SK-N-SH (cell line): ENCODE measurements around the gene PEMT. TPM values are rescaled to one million over a fixed set of nuclear protein-coding genes. Genes with fewer than 3 reads are reported as not detected.

ENCODE experiments used
- CTCF ChIA-PET: fragments of 300-600, 350-600 bp; formaldehyde crosslinking; extraction: SDS; loops from one replicate; lab custom pipeline; 2021; lab: Yijun Ruan, JAX
- POLR2A ChIA-PET: fragments of 350-600 bp; sonication (Branson Sonifier 250); formaldehyde crosslinking; extraction: SDS; loops from one replicate; lab custom pipeline; 2020; ENCODE audit warnings: antibody characterized with exemption, inconsistent platforms; lab: Yijun Ruan, JAX
- DNase-seq: peaks from one replicate; pipeline ENCODE4 v3.0.0; 2012
- H2AFZ ChIP-seq: fragments of 200-600 bp; sonication (generic); 2 replicates; pipeline ENCODE4 v1.8.1; 2016; ENCODE audit warnings: antibody characterized with exemption, mild to moderate bottlenecking, low read depth
- H3F3A ChIP-seq: fragments of 200-600 bp; sonication (generic); replicated peaks from 2 replicates; pipeline ENCODE3; 2016; ENCODE audit warnings: antibody characterized with exemption, mild to moderate bottlenecking; ENCODE audit not compliant: insufficient read depth
- H3K27ac ChIP-seq, 2 experiments: fragments of 200-500 bp in 1 of 2; fragments of 200-600 bp in 1 of 2; sonication (Bioruptor generic) in 1 of 2; sonication (generic), shearing (Covaris generic) in 1 of 2; 2 replicates each; pipeline versions ENCODE4 v1.5.1 to v1.6.1; 2014 to 2016; ENCODE audit warnings: low read depth in 2 of 2, inconsistent platforms in 1 of 2, low read length in 1 of 2, mild to moderate bottlenecking in 1 of 2, mixed read lengths in 1 of 2
- H3K27me3 ChIP-seq: fragments of 200-600 bp; sonication (generic), shearing (Covaris generic); 2 replicates; pipeline ENCODE4 v1.6.1; 2016; ENCODE audit warnings: mixed run types; ENCODE audit not compliant: insufficient read depth
- H3K36me3 ChIP-seq, 2 experiments: fragments of 200-500 bp in 1 of 2; fragments of 200-600 bp in 1 of 2; sonication (Bioruptor generic) in 1 of 2; sonication (generic) in 1 of 2; replicated peaks in 1 of 2; 2 replicates each; pipeline versions ENCODE3 to v1.5.1; 2014 to 2016; ENCODE audit warnings: low read length in 1 of 2, mild to moderate bottlenecking in 1 of 2; ENCODE audit not compliant: insufficient read depth in 2 of 2, control insufficient read depth in 1 of 2
- H3K4me1 ChIP-seq, 2 experiments: fragments of 200-500 bp in 1 of 2; fragments of 200-600 bp in 1 of 2; sonication (Bioruptor generic) in 1 of 2; sonication (generic), shearing (Covaris generic) in 1 of 2; 2 replicates each; pipeline versions ENCODE4 v1.5.1 to v1.6.1; 2014 to 2016; ENCODE audit warnings: low read depth in 1 of 2, low read length in 1 of 2, mixed run types in 1 of 2; ENCODE audit not compliant: insufficient read depth in 2 of 2, control insufficient read depth in 1 of 2
- H3K4me2 ChIP-seq: fragments of 200-600 bp; sonication (generic), shearing (Covaris generic); 2 replicates; pipeline ENCODE4 v1.6.1; 2017; ENCODE audit warnings: mixed run types
- H3K4me3 ChIP-seq, 2 experiments: fragments of 200-500 bp in 1 of 2; fragments of 200-600 bp in 1 of 2; sonication (Bioruptor generic) in 1 of 2; sonication (generic), shearing (Covaris generic) in 1 of 2; 2 replicates each; pipeline versions ENCODE4 v1.5.1 to v1.8.1; 2014 to 2016; ENCODE audit warnings: low read depth in 2 of 2, inconsistent platforms in 1 of 2, low read length in 1 of 2, mild to moderate bottlenecking in 1 of 2, mixed read lengths in 1 of 2, moderate library complexity in 1 of 2
- H3K79me2 ChIP-seq: fragments of 200-600 bp; sonication (generic); 2 replicates; pipeline ENCODE4 v1.8.1; 2017; ENCODE audit warnings: mild to moderate bottlenecking; ENCODE audit not compliant: insufficient read depth
- H3K9ac ChIP-seq: fragments of 200-600 bp; sonication (generic); 2 replicates; pipeline ENCODE4 v1.6.1; 2017; ENCODE audit warnings: mixed run types
- H3K9me2 ChIP-seq: fragments of 200-600 bp; sonication (generic); 2 replicates; pipeline ENCODE4 v1.6.1; 2017; ENCODE audit warnings: mixed run types
- H3K9me3 ChIP-seq: fragments of 200-600 bp; sonication (generic); 2 replicates; pipeline ENCODE4 v1.6.1; 2017; ENCODE audit warnings: mixed run types, mild to moderate bottlenecking, moderate library complexity
- H4K20me1 ChIP-seq: fragments of 200-600 bp; sonication (generic); 2 replicates; pipeline ENCODE4 v1.6.1; 2017; ENCODE audit warnings: mild to moderate bottlenecking, mixed run types; ENCODE audit not compliant: insufficient read depth
- GATA2 ChIP-seq: sonication (generic); formaldehyde crosslinking; IDR thresholded peaks from 2 replicates; pipeline ENCODE4 v1.5.0; 2020; ENCODE audit warnings: mild to moderate bottlenecking, missing genetic modification reagents
- JUND ChIP-seq: IDR thresholded peaks from 2 replicates; pipeline ENCODE4 v1.4.0; 2012
- MAX ChIP-seq: IDR thresholded peaks from 2 replicates; pipeline ENCODE4 v1.4.0; 2012; ENCODE audit warnings: low read depth
- MEF2A ChIP-seq: IDR thresholded peaks from 2 replicates; pipeline ENCODE4 v1.4.0; 2012; ENCODE audit warnings: low read depth, borderline replicate concordance
- MXI1 ChIP-seq: IDR thresholded peaks from 2 replicates; pipeline ENCODE4 v1.6.1; 2012; ENCODE audit warnings: mild to moderate bottlenecking, low read depth, low read length, improper control_type of control experiment
- NFIC ChIP-seq: IDR thresholded peaks from 2 replicates; pipeline ENCODE4 v1.4.0; 2012; ENCODE audit warnings: borderline replicate concordance
- PBX3 ChIP-seq: IDR thresholded peaks from 2 replicates; pipeline ENCODE4; 2012
- SIN3A ChIP-seq: IDR thresholded peaks from 2 replicates; pipeline ENCODE4 v1.6.1; 2012; ENCODE audit warnings: low read depth, mild to moderate bottlenecking, low read length, moderate library complexity, borderline replicate concordance
- SMC3 ChIP-seq: IDR thresholded peaks from 2 replicates; pipeline ENCODE4 v1.6.1; 2012; ENCODE audit warnings: low read depth, low read length, improper control_type of control experiment
- TAF1 ChIP-seq: IDR thresholded peaks from 2 replicates; pipeline ENCODE4 v1.6.1; 2012; ENCODE audit warnings: low read depth, mild to moderate bottlenecking, low read length, moderate library complexity, borderline replicate concordance
- TCF12 ChIP-seq: IDR thresholded peaks from 2 replicates; pipeline ENCODE4 v1.4.0; 2012
- TEAD4 ChIP-seq: IDR thresholded peaks from 2 replicates; pipeline ENCODE4 v1.4.0; 2012; ENCODE audit warnings: mild to moderate bottlenecking, borderline replicate concordance; ENCODE audit not compliant: insufficient read depth
- USF1 ChIP-seq: IDR thresholded peaks from 2 replicates; pipeline ENCODE4 v1.4.0; 2012; ENCODE audit warnings: low read depth, borderline replicate concordance
- USF2 ChIP-seq: fragments of 150-350 bp; IDR thresholded peaks from 2 replicates; pipeline ENCODE4 v1.6.1; 2017; ENCODE audit warnings: antibody characterized with exemption, low read length, low read depth, borderline replicate concordance
- YY1 ChIP-seq: IDR thresholded peaks from 2 replicates; pipeline ENCODE4 v1.4.0; 2012; ENCODE audit warnings: low read depth, mild to moderate bottlenecking
- WGBS: methylation state at CpG from one replicate; pipeline ENCODE4 v1.1.6; 2017; ENCODE audit warnings: low lambda C conversion rate; 5-methylcytosine and 5-hydroxymethylcytosine counted together
- polyA plus RNA-seq, 3 experiments: library from polyadenylated mRNA; depleted of rRNA; stranded (reverse); fragments of >200 nt; gene quantifications; 2 replicates each; pipeline ENCODE4 v1.2.3, GENCODE V29; 2012

PEMT gene
- polyA plus RNA-seq, 1 of the 3 experiments (the other 2 are of a cell fraction): 52.8 TPM

GRCh38 chr17:17537311-17538099 is 54.0 kb downstream of the PEMT start:
- POLR2A ChIA-PET: no interaction called here
- TF ChIP-seq JUND (no peak), MXI1 (no peak), SIN3A (no peak), USF2 (no peak), PBX3 (no peak), SMC3 (no peak), GATA2 (CRISPR knock-in tag) (no peak), MEF2A (no peak), YY1 (no peak), TAF1 (no peak), TCF12 (no peak), TEAD4 (no peak), NFIC (no peak), MAX (no peak), USF1 (no peak)
- Histone ChIP-seq H3K79me2 (no peaks in the 10 kb centered on the region), H4K20me1 (no peaks in the 10 kb centered on the region), H3K27me3 (no peaks in the 10 kb centered on the region), H3K9me3 (no peaks in the 10 kb centered on the region), H3K4me2 (no peak overlapping the region), H2AFZ (no peak overlapping the region), H3K9me2 (no peaks in the 10 kb centered on the region), H3K4me1 (peaks cover 0 to 62% of the 10 kb centered on the region in 2 experiments; a peak in 1 of 4 replicates), H3K36me3 (no peaks in the 10 kb centered on the region), H3K4me3 (no peak overlapping the region), H3K27ac (no peak overlapping the region; a peak in 1 of 4 replicates), H3F3A (no peaks in the 10 kb centered on the region), H3K9ac (no peak overlapping the region)
- WGBS: 83% methylated on average over 5 of the region's 15 CpGs
- CTCF ChIA-PET: interaction anchor here (0.8 to 2.6 kb wide), 5 partner anchors 11 to 75 kb away, joined by 3 to 15 read pairs (median 3); no protein-coding TSS in a partner anchor
- no peak for DNase-seq
